ENCODE data around the gene ZBTB3. TPM values are rescaled to one million over a fixed set of nuclear protein-coding genes. Genes with fewer than 3 reads are reported as not detected.
A peak's percentile ranks its signal among the peaks of the same experiment; 100 is the strongest.

Gene ZBTB3
- total and polyA plus RNA-seq, 2 of the 13 experiments (the other 11 are each of a cell fraction or from before 2014, with no cell fraction given) = 3.4 to 5.2 TPM

- TF ChIP-seq ZBTB14 (CRISPR knock-in tag; IDR thresholded peaks at IDR 0.05) = 0 out of 2 replicates have a peak, but pooled peaks have one; percentile 19
- TF ChIP-seq PBX2 (CRISPR knock-in tag; IDR thresholded peaks at IDR 0.05) = no peak
- peak; percentile 81 for TF ChIP-seq IKZF5 (CRISPR knock-in tag; IDR thresholded peaks at IDR 0.05)
- TF ChIP-seq ELF4 (CRISPR knock-in tag; IDR thresholded peaks at IDR 0.05; ENCODE audit: borderline replicate concordance) = peak; percentile 71
- TF ChIP-seq NFKBIZ (CRISPR knock-in tag; IDR thresholded peaks at IDR 0.05) = 0 out of 2 replicates have a peak, but pooled peaks have one; percentile 62
- peak; percentile 58 for TF ChIP-seq RBM39 (IDR thresholded peaks at IDR 0.05; ENCODE audit: low read depth, low read length, poor library complexity, severe bottlenecking)
- TF ChIP-seq FOXC1 (CRISPR knock-in tag; IDR thresholded peaks at IDR 0.05; ENCODE audit: borderline replicate concordance) = peak; percentile 74
- peak; percentile 85; the same call in 1 of the 2 replicates for TF ChIP-seq ZNF30 (CRISPR knock-in tag; IDR thresholded peaks at IDR 0.05)
- TF ChIP-seq KLF11 (CRISPR knock-in tag; IDR thresholded peaks at IDR 0.05) = peak; percentile 66; the same call in 1 of the 2 replicates
- TF ChIP-seq ARHGAP35 (CRISPR knock-in tag; IDR thresholded peaks at IDR 0.05; ENCODE audit: borderline replicate concordance) = peak; percentile 82; the same call in 1 of the 2 replicates
- TF ChIP-seq, protein P1, sequence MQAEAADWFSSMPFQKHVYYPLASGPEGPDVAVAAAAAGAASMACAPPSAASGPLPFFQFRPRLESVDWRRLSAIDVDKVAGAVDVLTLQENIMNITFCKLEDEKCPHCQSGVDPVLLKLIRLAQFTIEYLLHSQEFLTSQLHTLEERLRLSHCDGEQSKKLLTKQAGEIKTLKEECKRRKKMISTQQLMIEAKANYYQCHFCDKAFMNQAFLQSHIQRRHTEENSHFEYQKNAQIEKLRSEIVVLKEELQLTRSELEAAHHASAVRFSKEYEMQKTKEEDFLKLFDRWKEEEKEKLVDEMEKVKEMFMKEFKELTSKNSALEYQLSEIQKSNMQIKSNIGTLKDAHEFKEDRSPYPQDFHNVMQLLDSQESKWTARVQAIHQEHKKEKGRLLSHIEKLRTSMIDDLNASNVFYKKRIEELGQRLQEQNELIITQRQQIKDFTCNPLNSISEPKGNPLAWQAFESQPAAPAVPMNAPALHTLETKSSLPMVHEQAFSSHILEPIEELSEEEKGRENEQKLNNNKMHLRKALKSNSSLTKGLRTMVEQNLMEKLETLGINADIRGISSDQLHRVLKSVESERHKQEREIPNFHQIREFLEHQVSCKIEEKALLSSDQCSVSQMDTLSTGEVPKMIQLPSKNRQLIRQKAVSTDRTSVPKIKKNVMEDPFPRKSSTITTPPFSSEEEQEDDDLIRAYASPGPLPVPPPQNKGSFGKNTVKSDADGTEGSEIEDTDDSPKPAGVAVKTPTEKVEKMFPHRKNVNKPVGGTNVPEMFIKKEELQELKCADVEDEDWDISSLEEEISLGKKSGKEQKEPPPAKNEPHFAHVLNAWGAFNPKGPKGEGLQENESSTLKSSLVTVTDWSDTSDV (CRISPR knock-in tag; IDR thresholded peaks at IDR 0.05) = no peak
- TF ChIP-seq RFXANK (CRISPR knock-in tag; IDR thresholded peaks at IDR 0.05) = peak; percentile 41; the same call in 1 of the 2 replicates
- TF ChIP-seq, protein P2, sequence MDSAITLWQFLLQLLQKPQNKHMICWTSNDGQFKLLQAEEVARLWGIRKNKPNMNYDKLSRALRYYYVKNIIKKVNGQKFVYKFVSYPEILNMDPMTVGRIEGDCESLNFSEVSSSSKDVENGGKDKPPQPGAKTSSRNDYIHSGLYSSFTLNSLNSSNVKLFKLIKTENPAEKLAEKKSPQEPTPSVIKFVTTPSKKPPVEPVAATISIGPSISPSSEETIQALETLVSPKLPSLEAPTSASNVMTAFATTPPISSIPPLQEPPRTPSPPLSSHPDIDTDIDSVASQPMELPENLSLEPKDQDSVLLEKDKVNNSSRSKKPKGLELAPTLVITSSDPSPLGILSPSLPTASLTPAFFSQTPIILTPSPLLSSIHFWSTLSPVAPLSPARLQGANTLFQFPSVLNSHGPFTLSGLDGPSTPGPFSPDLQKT (CRISPR knock-in tag; IDR thresholded peaks at IDR 0.05; ENCODE audit: borderline replicate concordance) = no peak
- TF ChIP-seq, protein P3, sequence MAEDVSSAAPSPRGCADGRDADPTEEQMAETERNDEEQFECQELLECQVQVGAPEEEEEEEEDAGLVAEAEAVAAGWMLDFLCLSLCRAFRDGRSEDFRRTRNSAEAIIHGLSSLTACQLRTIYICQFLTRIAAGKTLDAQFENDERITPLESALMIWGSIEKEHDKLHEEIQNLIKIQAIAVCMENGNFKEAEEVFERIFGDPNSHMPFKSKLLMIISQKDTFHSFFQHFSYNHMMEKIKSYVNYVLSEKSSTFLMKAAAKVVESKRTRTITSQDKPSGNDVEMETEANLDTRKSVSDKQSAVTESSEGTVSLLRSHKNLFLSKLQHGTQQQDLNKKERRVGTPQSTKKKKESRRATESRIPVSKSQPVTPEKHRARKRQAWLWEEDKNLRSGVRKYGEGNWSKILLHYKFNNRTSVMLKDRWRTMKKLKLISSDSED (CRISPR knock-in tag; IDR thresholded peaks at IDR 0.05) = no peak
- TF ChIP-seq ZNF782 (CRISPR knock-in tag; IDR thresholded peaks at IDR 0.05; ENCODE audit: borderline replicate concordance) = peak; percentile 83; the same call in 1 of the 2 replicates
- TF ChIP-seq ZNF121 (CRISPR knock-in tag; IDR thresholded peaks at IDR 0.05) = no peak; the same call in 1 of the 2 replicates
- TF ChIP-seq CSRNP2 (CRISPR knock-in tag; conservative IDR thresholded peaks at IDR 0.05; ENCODE audit: low read depth) = no peak
Observed at GRCh38 chr11:62787005-62787759, 33.2 kb upstream of the ZBTB3 start, which contains the start of gene TMEM179B (continued).
